A673 (cell line): Measurements from ENCODE around the gene LYRM4.
A peak's percentile ranks its signal among the peaks of the same experiment; 100 is the strongest.

Experiments
- EZH2 ChIP-seq: fragments of 200-600 bp; sonication (generic); IDR thresholded peaks from 2 replicates; pipeline ENCODE4 v1.6.1; 2017; ENCODE audit warnings: borderline replicate concordance, low read depth, mild to moderate bottlenecking, mixed read lengths, antibody characterized with exemption, low read length; ENCODE audit not compliant: poor library complexity, severe bottlenecking
- TF ChIP-seq, protein P1 (sequence below): fragments of 300-800, 200-600 bp; sonication (generic); conservative IDR thresholded peaks from 2 replicates; pipeline ENCODE4 v1.5.1; 2017; ENCODE audit warnings: low read depth, mild to moderate bottlenecking, antibody characterized with exemption, low read length, moderate library complexity, mixed read lengths

DNA sequence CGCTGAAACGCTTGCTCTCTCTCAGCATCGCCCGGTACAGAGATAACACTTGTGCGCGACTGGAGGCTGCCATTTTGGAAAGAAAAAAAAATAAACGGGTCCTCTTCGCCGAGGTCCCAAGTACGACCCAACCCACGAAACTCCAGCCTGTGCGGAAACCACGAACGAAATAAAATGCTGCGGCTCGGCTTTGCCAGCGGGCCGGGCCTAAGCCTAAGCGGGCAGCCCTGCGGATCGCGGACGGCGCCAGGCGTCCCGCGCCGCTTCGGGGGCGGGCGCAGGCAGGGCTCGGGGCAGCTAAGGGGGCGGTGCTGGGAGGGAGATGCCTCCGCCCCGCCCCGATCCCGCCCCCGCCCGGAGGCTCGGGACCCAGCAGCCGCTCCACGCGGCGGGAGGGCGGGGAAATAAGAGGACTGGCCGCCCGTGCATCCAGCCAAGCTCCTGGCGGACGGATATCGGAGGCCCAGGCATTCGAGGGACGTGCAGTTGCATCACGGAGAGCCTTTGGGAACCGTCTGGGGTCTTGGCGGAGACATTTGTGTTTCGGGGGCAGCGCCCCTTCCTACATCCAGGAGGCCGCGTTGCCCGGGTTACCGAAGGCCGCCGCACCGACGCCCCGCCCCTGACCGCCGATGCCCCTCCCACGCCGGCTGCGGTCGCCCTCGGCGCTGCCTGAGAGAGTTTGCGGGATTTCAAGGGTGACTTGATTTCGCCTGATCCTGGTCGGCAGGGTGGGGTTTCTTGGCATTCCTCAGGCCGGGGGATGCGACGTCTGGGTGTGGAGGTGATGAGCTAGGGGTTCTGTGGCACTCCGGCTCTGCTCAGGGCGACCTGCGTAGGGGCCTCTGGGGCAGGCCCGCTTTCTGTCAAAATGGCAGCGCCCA lies at the start of gene LYRM4, which contains the start of gene FARS2:
- TF ChIP-seq, protein P1, sequence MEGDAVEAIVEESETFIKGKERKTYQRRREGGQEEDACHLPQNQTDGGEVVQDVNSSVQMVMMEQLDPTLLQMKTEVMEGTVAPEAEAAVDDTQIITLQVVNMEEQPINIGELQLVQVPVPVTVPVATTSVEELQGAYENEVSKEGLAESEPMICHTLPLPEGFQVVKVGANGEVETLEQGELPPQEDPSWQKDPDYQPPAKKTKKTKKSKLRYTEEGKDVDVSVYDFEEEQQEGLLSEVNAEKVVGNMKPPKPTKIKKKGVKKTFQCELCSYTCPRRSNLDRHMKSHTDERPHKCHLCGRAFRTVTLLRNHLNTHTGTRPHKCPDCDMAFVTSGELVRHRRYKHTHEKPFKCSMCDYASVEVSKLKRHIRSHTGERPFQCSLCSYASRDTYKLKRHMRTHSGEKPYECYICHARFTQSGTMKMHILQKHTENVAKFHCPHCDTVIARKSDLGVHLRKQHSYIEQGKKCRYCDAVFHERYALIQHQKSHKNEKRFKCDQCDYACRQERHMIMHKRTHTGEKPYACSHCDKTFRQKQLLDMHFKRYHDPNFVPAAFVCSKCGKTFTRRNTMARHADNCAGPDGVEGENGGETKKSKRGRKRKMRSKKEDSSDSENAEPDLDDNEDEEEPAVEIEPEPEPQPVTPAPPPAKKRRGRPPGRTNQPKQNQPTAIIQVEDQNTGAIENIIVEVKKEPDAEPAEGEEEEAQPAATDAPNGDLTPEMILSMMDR = peak; percentile 27; the same call in 1 of the 2 replicates
- no peak for TF ChIP-seq EZH2
